K562 (cell line): Measurements from ENCODE around the gene ARHGAP28. TPM values are rescaled to one million over a fixed set of nuclear protein-coding genes. Genes with fewer than 3 reads are reported as not detected.

Experiments
- ASH1L ChIP-seq: fragments of 450-650 bp; IDR thresholded peaks from 2 replicates; pipeline ENCODE4 v1.6.1; 2018; ENCODE audit warnings: borderline replicate concordance, mild to moderate bottlenecking, low read depth; ENCODE audit not compliant: partially characterized antibody
- CBFA2T2 ChIP-seq: fragments of 450-650 bp; conservative IDR thresholded peaks from 2 replicates; pipeline ENCODE4 v1.6.1; 2017; ENCODE audit warnings: mild to moderate bottlenecking
- CBX5 ChIP-seq: IDR thresholded peaks from 2 replicates; pipeline ENCODE4 v1.6.1; 2014; ENCODE audit warnings: low read depth, borderline replicate concordance
- ETS2 ChIP-seq: IDR thresholded peaks from 2 replicates; pipeline ENCODE4 v1.6.1; 2016; ENCODE audit warnings: borderline replicate concordance, missing genetic modification characterization, mild to moderate bottlenecking, moderate library complexity, missing compliant biosample characterization; ENCODE audit not compliant: poor library complexity, severe bottlenecking
- JUND ChIP-seq, 2 experiments: IDR thresholded peaks; 2 replicates in 1 of 2; 3 replicates in 1 of 2; pipeline ENCODE4 v1.6.1; 2011; ENCODE audit warnings: borderline replicate concordance in 2 of 2, low read depth in 2 of 2, low read length in 2 of 2, improper control_type of control experiment in 1 of 2, missing biosample characterization in 1 of 2, missing genetic modification characterization in 1 of 2, missing genetic modification reagents in 1 of 2
- KLF10 ChIP-seq: fragments of 250-450 bp; sonication (Bioruptor Pico); IDR thresholded peaks from 2 replicates; pipeline ENCODE4 v1.6.1; 2021; ENCODE audit warnings: matching md5 sums
- LARP7 ChIP-seq: fragments of 450-650 bp; IDR thresholded peaks from 2 replicates; pipeline ENCODE4 v1.6.1; 2016
- MECOM ChIP-seq: fragments of 250-450 bp; sonication (Bioruptor Pico); IDR thresholded peaks from 2 replicates; pipeline ENCODE4 v1.8.0; 2022; ENCODE audit warnings: inconsistent platforms
- MTA1 ChIP-seq: fragments of 450-650 bp; IDR thresholded peaks from 2 replicates; pipeline ENCODE4 v1.6.1; 2017; ENCODE audit warnings: borderline replicate concordance
- SFPQ ChIP-seq: fragments of 200-400 bp; formaldehyde crosslinking; IDR thresholded peaks from 2 replicates; pipeline ENCODE4 v1.6.1; 2017; ENCODE audit warnings: mild to moderate bottlenecking, low read depth, low read length, moderate library complexity
- SIX5 ChIP-seq, 2 experiments: IDR thresholded peaks; 2 replicates each; pipeline ENCODE4 v1.6.1; 2011; ENCODE audit warnings: low read length in 2 of 2, borderline replicate concordance in 1 of 2, low read depth in 1 of 2, mild to moderate bottlenecking in 1 of 2, moderate library complexity in 1 of 2; ENCODE audit not compliant: insufficient read depth in 1 of 2
- TEAD1 ChIP-seq, 2 experiments: fragments of 450-650 bp in 1 of 2; sonication (generic) in 1 of 2; formaldehyde crosslinking; IDR thresholded peaks; 2 replicates each; pipeline versions ENCODE4 v1.4.0 to v1.8.0; 2020 to 2022; ENCODE audit warnings: mild to moderate bottlenecking in 2 of 2, missing genetic modification reagents in 1 of 2
- TFAM ChIP-seq: fragments of 250-450 bp; sonication (Bioruptor Pico); conservative IDR thresholded peaks from 2 replicates; pipeline ENCODE4 v1.5.0; 2021; ENCODE audit warnings: mild to moderate bottlenecking, moderate library complexity
- ZNF217 ChIP-seq: sonication (generic); formaldehyde crosslinking; IDR thresholded peaks from 2 replicates; pipeline ENCODE4 v1.8.0; 2022; ENCODE audit warnings: mild to moderate bottlenecking, missing genetic modification reagents
- polyA plus RNA-seq, 8 experiments: library from polyadenylated mRNA; depleted of rRNA in 4 of 8; stranded (reverse) in 5 of 8; unstranded in 3 of 8; fragments of >200 nt; fragmentation: Nextera tagmentation in 2 of 8; fragmentation: Illumina TruSeq in 1 of 8; extraction: Ambion mirVana in 2 of 8; extraction: Trizol in 1 of 8; gene quantifications; 2 replicates each; pipeline versions ENCODE4 v1.2.1 to v1.2.3, GENCODE V29; 2011 to 2014; ENCODE audit warnings: inconsistent platforms in 1 of 8, missing spikeins in 1 of 8
- total RNA-seq, 7 experiments: library from RNA; depleted of rRNA in 6 of 7; stranded (reverse); fragments of >200 nt in 6 of 7; fragmentation: Illumina TruSeq in 2 of 7; extraction: Trizol in 2 of 7; gene quantifications; 2 replicates each; pipeline versions ENCODE4 v1.2.1 to v1.2.3, GENCODE V29; 2011 to 2021; ENCODE audit warnings: low replicate concordance in 1 of 7
- TF ChIP-seq, protein P1 (sequence below): sonication (generic); formaldehyde crosslinking; IDR thresholded peaks from 2 replicates; pipeline ENCODE4 v1.8.0; 2022; ENCODE audit warnings: mild to moderate bottlenecking, missing genetic modification reagents
- TF ChIP-seq, protein P2 (sequence below), 2 experiments: fragments of 450-650 bp; IDR thresholded peaks; 2 replicates each; pipeline ENCODE4 v1.6.1; 2018; ENCODE audit warnings: mild to moderate bottlenecking in 2 of 2, low read depth in 1 of 2; ENCODE audit not compliant: partially characterized antibody in 2 of 2
- TF ChIP-seq, protein P3 (sequence below), 3 experiments: IDR thresholded peaks in 2 of 3; conservative IDR thresholded peaks in 1 of 3; 2 replicates each; pipeline ENCODE4 v1.5.1; 2011 to 2012; ENCODE audit warnings: low read length in 3 of 3, mild to moderate bottlenecking in 3 of 3, control low read depth in 2 of 3, improper control_type of control experiment in 1 of 3, inconsistent platforms in 1 of 3, low read depth in 1 of 3, mixed read lengths in 1 of 3, moderate library complexity in 1 of 3; ENCODE audit not compliant: insufficient read depth in 2 of 3

ARHGAP28 gene
- total and polyA plus RNA-seq, 9 of the 15 experiments (the other 6 are each of a cell fraction or from before 2014, with no cell fraction given): 0.93 to 5.9 (median 5.0) TPM

GRCh38 chr18:6920099-6920955, 190.8 kb downstream of the ARHGAP28 start (continued):
- TF ChIP-seq JUND (IDR thresholded peaks at IDR 0.05; ENCODE audit: borderline replicate concordance, low read depth, low read length): 0 out of 2 replicates have a peak, but pooled peaks have one; percentile 24
- no peak for TF ChIP-seq JUND (tag; IDR thresholded peaks at IDR 0.05; ENCODE audit: borderline replicate concordance, low read depth, low read length)
- no peak for TF ChIP-seq SFPQ
- TF ChIP-seq, protein P1, sequence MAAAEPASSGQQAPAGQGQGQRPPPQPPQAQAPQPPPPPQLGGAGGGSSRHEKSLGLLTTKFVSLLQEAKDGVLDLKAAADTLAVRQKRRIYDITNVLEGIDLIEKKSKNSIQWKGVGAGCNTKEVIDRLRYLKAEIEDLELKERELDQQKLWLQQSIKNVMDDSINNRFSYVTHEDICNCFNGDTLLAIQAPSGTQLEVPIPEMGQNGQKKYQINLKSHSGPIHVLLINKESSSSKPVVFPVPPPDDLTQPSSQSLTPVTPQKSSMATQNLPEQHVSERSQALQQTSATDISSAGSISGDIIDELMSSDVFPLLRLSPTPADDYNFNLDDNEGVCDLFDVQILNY (CRISPR knock-in tag): no peak
- no peak for TF ChIP-seq MECOM (CRISPR knock-in tag)
- TF ChIP-seq ASH1L: no peak
- TF ChIP-seq TFAM (CRISPR knock-in tag): no peak
- TF ChIP-seq, protein P2, sequence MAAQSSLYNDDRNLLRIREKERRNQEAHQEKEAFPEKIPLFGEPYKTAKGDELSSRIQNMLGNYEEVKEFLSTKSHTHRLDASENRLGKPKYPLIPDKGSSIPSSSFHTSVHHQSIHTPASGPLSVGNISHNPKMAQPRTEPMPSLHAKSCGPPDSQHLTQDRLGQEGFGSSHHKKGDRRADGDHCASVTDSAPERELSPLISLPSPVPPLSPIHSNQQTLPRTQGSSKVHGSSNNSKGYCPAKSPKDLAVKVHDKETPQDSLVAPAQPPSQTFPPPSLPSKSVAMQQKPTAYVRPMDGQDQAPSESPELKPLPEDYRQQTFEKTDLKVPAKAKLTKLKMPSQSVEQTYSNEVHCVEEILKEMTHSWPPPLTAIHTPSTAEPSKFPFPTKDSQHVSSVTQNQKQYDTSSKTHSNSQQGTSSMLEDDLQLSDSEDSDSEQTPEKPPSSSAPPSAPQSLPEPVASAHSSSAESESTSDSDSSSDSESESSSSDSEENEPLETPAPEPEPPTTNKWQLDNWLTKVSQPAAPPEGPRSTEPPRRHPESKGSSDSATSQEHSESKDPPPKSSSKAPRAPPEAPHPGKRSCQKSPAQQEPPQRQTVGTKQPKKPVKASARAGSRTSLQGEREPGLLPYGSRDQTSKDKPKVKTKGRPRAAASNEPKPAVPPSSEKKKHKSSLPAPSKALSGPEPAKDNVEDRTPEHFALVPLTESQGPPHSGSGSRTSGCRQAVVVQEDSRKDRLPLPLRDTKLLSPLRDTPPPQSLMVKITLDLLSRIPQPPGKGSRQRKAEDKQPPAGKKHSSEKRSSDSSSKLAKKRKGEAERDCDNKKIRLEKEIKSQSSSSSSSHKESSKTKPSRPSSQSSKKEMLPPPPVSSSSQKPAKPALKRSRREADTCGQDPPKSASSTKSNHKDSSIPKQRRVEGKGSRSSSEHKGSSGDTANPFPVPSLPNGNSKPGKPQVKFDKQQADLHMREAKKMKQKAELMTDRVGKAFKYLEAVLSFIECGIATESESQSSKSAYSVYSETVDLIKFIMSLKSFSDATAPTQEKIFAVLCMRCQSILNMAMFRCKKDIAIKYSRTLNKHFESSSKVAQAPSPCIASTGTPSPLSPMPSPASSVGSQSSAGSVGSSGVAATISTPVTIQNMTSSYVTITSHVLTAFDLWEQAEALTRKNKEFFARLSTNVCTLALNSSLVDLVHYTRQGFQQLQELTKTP (IDR thresholded peaks at IDR 0.05; ENCODE audit: low read depth in 1 of 2, partially characterized antibody in 2 of 2): no peak
- TF ChIP-seq TEAD1 (CRISPR knock-in tag; IDR thresholded peaks at IDR 0.05): 0 out of 4 replicates have a peak, but pooled peaks of 1 of the 2 experiments have one; percentile 42
- peak; percentile 92 for TF ChIP-seq LARP7
- TF ChIP-seq CBX5: no peak
- TF ChIP-seq, protein P3, sequence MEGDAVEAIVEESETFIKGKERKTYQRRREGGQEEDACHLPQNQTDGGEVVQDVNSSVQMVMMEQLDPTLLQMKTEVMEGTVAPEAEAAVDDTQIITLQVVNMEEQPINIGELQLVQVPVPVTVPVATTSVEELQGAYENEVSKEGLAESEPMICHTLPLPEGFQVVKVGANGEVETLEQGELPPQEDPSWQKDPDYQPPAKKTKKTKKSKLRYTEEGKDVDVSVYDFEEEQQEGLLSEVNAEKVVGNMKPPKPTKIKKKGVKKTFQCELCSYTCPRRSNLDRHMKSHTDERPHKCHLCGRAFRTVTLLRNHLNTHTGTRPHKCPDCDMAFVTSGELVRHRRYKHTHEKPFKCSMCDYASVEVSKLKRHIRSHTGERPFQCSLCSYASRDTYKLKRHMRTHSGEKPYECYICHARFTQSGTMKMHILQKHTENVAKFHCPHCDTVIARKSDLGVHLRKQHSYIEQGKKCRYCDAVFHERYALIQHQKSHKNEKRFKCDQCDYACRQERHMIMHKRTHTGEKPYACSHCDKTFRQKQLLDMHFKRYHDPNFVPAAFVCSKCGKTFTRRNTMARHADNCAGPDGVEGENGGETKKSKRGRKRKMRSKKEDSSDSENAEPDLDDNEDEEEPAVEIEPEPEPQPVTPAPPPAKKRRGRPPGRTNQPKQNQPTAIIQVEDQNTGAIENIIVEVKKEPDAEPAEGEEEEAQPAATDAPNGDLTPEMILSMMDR (IDR thresholded peaks at IDR 0.05 in 2 of 3, conservative IDR thresholded peaks at IDR 0.05 in 1 of 3; ENCODE audit: insufficient read depth in 2 of 3, low read depth in 1 of 3, low read length in 3 of 3): peak; percentile 89 to 96 (median 96)
- TF ChIP-seq KLF10 (CRISPR knock-in tag): no peak
- TF ChIP-seq CBFA2T2: no peak
- TF ChIP-seq SIX5 (IDR thresholded peaks at IDR 0.05; ENCODE audit: borderline replicate concordance in 1 of 2, insufficient read depth in 1 of 2, low read depth in 1 of 2, low read length in 2 of 2): no peak
- no peak for TF ChIP-seq ZNF217 (CRISPR knock-in tag)
- TF ChIP-seq MTA1: no peak
- no peak for TF ChIP-seq ETS2 (tag)
